ENCODE results near the gene ATP1A4. TPM values are rescaled to one million over a fixed set of nuclear protein-coding genes. Genes with fewer than 3 reads are reported as not detected.
"Not testable (repeated sequence)": the region's sequence is repeated elsewhere in the genome, so short reads cannot be mapped to it uniquely, and the experiment has no call there.

The ATP1A4 gene
- total RNA-seq, 1 donor from 2014 or later = not detected

DNA sequence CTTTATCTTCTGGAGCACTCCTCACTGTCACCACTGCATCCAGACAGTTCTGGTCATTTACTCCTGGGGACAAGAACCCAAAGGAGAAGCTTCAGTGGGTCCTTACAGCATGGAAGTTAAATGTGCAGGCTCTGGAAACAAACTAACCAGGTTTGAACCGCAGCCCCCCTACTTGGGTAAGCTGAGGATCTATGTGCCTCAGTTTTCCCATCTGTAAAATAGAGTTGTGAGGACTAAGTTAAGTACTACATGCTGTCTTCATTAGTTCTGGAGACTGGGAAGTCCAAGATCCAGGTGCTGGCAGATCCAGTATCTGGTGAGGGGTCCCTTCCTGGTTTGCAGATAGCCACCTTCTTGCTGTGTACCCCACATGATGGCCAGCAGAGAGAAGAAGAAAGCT lies 43.9 kb upstream of the ATP1A4 start:
- no peak for TF ChIP-seq CTCF (IDR thresholded peaks at IDR 0.05; ENCODE audit: insufficient read depth, low read length, poor library complexity, severe bottlenecking)
- H3K4me3 ChIP-seq (ENCODE audit: low read depth, low read length) = no peak overlapping the region
- peaks cover 10% of the 10 kb centered on the region for H3K27me3 ChIP-seq (ENCODE audit: control insufficient read depth, insufficient read depth, low read length)
- no peaks in the 10 kb centered on the region for H3K36me3 ChIP-seq (ENCODE audit: control insufficient read depth, insufficient read depth, low read length)
- DNase-seq (ENCODE audit: low read depth) = no peak

GRCh38 chr1:160108888-160109662 lies 42.3 kb upstream of the ATP1A4 start:
- peak; percentile 45 for TF ChIP-seq CTCF (IDR thresholded peaks at IDR 0.05; ENCODE audit: insufficient read depth, low read length, poor library complexity, severe bottlenecking)
- Histone ChIP-seq H3K36me3 (ENCODE audit: control insufficient read depth, insufficient read depth, low read length) (no peaks in the 10 kb centered on the region), H3K4me3 (ENCODE audit: low read depth, low read length) (no peak overlapping the region), H3K27me3 (ENCODE audit: control insufficient read depth, insufficient read depth, low read length) (peaks cover 12% of the 10 kb centered on the region)
- DNase-seq (ENCODE audit: low read depth) = no peak

DNA sequence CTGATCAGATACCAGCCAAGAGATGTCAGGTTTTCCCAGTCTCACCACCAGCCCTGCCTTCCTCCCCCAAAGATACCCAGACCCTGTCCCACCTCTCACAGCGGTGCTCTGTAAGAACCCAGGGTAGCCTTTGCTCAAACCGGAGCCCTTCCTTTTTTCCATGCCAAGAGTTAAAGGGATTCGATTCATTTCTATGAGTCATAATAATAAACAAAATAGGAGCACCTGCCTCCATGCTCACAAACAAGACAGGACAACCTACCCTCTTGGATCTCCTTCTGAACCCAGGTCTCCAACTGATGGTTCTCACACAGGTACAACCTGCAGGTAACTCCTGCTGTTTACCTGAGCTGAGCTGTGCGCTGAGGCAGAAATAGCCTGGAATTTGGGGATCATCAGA lies 41.7 kb upstream of the ATP1A4 start:
- TF ChIP-seq CTCF (IDR thresholded peaks at IDR 0.05; ENCODE audit: insufficient read depth, low read length, poor library complexity, severe bottlenecking) = no peak
- no peak overlapping the region for H3K4me3 ChIP-seq (ENCODE audit: low read depth, low read length)
- no peak for DNase-seq (ENCODE audit: low read depth)
- H3K36me3 ChIP-seq (ENCODE audit: control insufficient read depth, insufficient read depth, low read length) = no peaks in the 10 kb centered on the region
- H3K27me3 ChIP-seq (ENCODE audit: control insufficient read depth, insufficient read depth, low read length) = peaks cover 13% of the 10 kb centered on the region

- H3K36me3 ChIP-seq (ENCODE audit: control insufficient read depth, insufficient read depth, low read length); H3K4me3 ChIP-seq (ENCODE audit: low read depth, low read length); DNase-seq (ENCODE audit: low read depth): not testable (repeated sequence)
- peaks cover 27% of the 10 kb centered on the region for H3K27me3 ChIP-seq (ENCODE audit: control insufficient read depth, insufficient read depth, low read length)
These were observed 39.9 kb upstream of the ATP1A4 start for GRCh38 chr1:160111462-160111861.

- no peak for TF ChIP-seq CTCF (IDR thresholded peaks at IDR 0.05; ENCODE audit: insufficient read depth, low read length, poor library complexity, severe bottlenecking)
- H3K4me3 ChIP-seq (ENCODE audit: low read depth, low read length) = no peak overlapping the region
- H3K27me3 ChIP-seq (ENCODE audit: control insufficient read depth, insufficient read depth, low read length) = peaks cover 33% of the 10 kb centered on the region
- DNase-seq (ENCODE audit: low read depth) = no peak
- no peaks in the 10 kb centered on the region for H3K36me3 ChIP-seq (ENCODE audit: control insufficient read depth, insufficient read depth, low read length)
These were observed 39.0 kb upstream of the ATP1A4 start for GRCh38 chr1:160112357-160112756.

- Histone ChIP-seq H3K27me3 (ENCODE audit: control insufficient read depth, insufficient read depth, low read length) (peaks cover 40% of the 10 kb centered on the region), H3K4me3 (ENCODE audit: low read depth, low read length) (no peak overlapping the region), H3K36me3 (ENCODE audit: control insufficient read depth, insufficient read depth, low read length) (no peaks in the 10 kb centered on the region)
- no peak for TF ChIP-seq CTCF (IDR thresholded peaks at IDR 0.05; ENCODE audit: insufficient read depth, low read length, poor library complexity, severe bottlenecking)
- no peak for DNase-seq (ENCODE audit: low read depth)
These were observed 38.0 kb upstream of the ATP1A4 start for GRCh38 chr1:160113407-160113806.
